Fibroblast of pulmonary artery (primary cell): ENCODE data around the gene TPM2.

Experiments
- DNase-seq: peaks from one replicate; pipeline ENCODE4 v3.0.0-alpha.2; 2010; ENCODE audit warnings: low read depth
- H3K4me3 ChIP-seq: replicated peaks from 2 replicates; pipeline ENCODE4 v1.5.1; 2011; ENCODE audit warnings: low read depth, mild to moderate bottlenecking, control low read depth, low read length, moderate library complexity
- CTCF ChIP-seq: IDR thresholded peaks from 2 replicates; pipeline ENCODE4 v1.5.1; 2011; ENCODE audit warnings: mild to moderate bottlenecking, control low read depth, low read length, inconsistent platforms; ENCODE audit errors: missing control alignments

TPM2 gene

GRCh38 chr9:35705372-35705771 is 15.6 kb upstream of the TPM2 start:
- no peak for DNase-seq
- H3K4me3 ChIP-seq, result no peak overlapping the region
- no peak for TF ChIP-seq CTCF

- no peak for DNase-seq
- no peak for TF ChIP-seq CTCF
- no peak overlapping the region for H3K4me3 ChIP-seq
These were observed 14.4 kb upstream of the TPM2 start for GRCh38 chr9:35703906-35704672.

GRCh38 chr9:35702696-35703095 is 13.0 kb upstream of the TPM2 start:
- TF ChIP-seq CTCF, result no peak
- no peak for DNase-seq
- no peak overlapping the region for H3K4me3 ChIP-seq

- DNase-seq, result no peak
- no peak for TF ChIP-seq CTCF
- H3K4me3 ChIP-seq, result no peak overlapping the region
These were observed 11.2 kb upstream of the TPM2 start for GRCh38 chr9:35700942-35701341.

- no peak for TF ChIP-seq CTCF
- DNase-seq, result no peak
- no peak overlapping the region for H3K4me3 ChIP-seq
These were observed 10.3 kb upstream of the TPM2 start for GRCh38 chr9:35700031-35700430.

GRCh38 chr9:35698231-35698630 is 8.5 kb upstream of the TPM2 start:
- no peak overlapping the region for H3K4me3 ChIP-seq
- TF ChIP-seq CTCF, result no peak
- no peak for DNase-seq

GRCh38 chr9:35697486-35697885 is 7.8 kb upstream of the TPM2 start:
- no peak for TF ChIP-seq CTCF
- DNase-seq, result no peak
- no peak overlapping the region for H3K4me3 ChIP-seq
